ENCODE results near the gene ZNF783. TPM values are rescaled to one million over a fixed set of nuclear protein-coding genes. Genes with fewer than 3 reads are reported as not detected.

Gene ZNF783
- total RNA-seq, 4 donors from 2014 or later: 9.1 to 30.3 (median 11.9) TPM

DNA sequence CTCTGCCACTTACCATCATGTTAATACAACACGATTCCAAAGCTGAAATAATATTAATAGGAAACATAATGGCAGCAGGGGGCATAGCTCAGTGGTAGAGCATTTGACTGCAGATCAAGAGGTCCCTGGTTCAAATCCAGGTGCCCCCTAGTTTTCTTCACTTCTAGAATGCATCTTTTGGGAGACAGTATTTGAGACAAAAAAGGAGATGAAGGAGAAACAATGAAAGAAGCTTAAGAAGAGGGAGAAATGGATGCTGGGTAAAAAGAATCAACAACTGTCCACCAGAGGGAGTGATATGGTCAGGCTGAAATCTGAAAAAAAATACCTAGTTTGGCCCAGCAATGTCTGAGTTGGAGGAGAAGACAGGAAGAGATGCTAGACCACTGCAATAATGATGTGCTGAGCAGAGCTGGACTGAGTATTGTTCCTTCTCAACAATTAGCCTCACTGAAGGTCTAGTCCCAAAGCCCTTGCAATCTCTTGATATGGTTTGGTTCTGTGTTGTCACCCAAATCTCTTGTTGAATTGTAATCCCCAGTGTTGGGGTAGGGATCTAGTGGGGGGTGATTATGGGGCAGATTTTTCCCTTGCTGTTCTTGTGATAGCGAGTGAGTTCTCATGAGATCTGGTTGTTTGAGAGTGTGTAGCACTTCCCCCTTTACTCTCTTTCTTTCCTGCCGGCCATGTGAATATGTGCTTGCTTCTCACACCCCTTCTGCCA is 48.3 kb downstream of the ZNF783 start:
- TF ChIP-seq, protein P1, sequence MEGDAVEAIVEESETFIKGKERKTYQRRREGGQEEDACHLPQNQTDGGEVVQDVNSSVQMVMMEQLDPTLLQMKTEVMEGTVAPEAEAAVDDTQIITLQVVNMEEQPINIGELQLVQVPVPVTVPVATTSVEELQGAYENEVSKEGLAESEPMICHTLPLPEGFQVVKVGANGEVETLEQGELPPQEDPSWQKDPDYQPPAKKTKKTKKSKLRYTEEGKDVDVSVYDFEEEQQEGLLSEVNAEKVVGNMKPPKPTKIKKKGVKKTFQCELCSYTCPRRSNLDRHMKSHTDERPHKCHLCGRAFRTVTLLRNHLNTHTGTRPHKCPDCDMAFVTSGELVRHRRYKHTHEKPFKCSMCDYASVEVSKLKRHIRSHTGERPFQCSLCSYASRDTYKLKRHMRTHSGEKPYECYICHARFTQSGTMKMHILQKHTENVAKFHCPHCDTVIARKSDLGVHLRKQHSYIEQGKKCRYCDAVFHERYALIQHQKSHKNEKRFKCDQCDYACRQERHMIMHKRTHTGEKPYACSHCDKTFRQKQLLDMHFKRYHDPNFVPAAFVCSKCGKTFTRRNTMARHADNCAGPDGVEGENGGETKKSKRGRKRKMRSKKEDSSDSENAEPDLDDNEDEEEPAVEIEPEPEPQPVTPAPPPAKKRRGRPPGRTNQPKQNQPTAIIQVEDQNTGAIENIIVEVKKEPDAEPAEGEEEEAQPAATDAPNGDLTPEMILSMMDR (IDR thresholded peaks at IDR 0.05; ENCODE audit: low read depth): no peak

DNA sequence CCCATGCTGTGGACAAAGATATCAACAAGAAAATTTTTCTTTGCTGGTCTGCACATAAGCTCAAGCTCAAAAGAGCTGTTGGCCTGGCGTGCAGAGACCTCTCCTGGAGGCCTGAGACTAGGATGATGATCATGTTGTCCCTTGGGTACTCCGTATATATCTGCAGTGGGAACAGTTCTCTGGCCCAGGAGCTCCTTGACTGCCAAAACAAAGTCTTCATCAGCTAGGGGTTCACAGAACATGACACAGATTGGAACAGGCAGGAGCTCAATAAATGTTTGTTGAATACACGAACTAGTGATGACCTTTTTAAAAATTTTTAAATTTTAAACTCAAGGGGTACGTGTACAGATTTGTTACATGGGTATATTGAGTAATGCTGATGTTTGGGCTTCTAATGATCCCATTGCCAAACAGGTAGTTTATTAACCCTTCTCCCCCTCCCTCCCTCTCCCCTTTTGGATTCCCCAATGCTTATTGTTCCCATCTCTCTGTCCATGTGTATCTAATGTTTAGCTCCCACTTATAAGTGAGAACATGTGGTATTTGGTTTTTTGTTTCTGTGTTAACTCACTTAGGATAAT is 49.1 kb downstream of the ZNF783 start:
- TF ChIP-seq, protein P1 (IDR thresholded peaks at IDR 0.05; ENCODE audit: low read depth): no peak

DNA sequence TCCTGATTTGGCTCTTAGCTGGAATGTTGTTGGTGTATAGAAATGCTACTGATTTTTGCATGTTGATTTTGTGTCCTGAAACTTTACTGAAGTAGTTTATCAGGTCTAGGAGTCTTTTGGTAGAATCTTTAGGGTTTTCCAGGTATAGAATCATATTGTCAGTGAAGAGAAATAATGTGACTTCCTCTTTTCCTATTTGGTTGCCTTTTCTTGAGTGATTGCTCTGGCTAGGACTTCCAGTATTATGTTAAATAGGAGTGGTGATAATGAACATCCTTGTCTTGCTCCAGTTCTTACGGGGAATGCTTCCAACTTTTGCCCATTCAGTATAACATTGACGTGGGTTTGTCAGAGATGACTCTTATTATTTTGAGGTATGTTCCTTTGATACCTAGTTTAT is 52.0 kb downstream of the ZNF783 start:
- TF ChIP-seq, protein P1 (IDR thresholded peaks at IDR 0.05; ENCODE audit: low read depth): no peak

DNA sequence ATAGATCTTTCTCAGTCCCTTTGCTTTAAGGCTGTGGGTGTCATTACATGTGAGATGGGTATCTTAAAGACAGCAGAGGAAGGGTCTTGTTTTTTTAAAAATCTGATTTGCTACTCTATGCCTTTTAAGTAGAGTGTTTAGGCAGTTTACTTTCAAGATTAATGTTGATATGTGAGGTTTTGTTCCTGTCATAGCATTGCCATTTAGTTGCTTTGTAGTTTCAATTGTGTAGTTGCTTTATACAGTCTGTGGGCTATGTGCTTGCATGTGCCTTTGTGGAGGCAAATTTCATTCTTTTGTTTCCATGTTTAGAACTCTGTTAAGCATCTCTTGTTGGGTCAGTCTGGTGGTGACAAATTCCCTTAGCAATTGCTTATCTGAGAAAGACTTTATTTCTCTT is 54.6 kb downstream of the ZNF783 start:
- TF ChIP-seq, protein P1 (IDR thresholded peaks at IDR 0.05; ENCODE audit: low read depth): no peak

DNA sequence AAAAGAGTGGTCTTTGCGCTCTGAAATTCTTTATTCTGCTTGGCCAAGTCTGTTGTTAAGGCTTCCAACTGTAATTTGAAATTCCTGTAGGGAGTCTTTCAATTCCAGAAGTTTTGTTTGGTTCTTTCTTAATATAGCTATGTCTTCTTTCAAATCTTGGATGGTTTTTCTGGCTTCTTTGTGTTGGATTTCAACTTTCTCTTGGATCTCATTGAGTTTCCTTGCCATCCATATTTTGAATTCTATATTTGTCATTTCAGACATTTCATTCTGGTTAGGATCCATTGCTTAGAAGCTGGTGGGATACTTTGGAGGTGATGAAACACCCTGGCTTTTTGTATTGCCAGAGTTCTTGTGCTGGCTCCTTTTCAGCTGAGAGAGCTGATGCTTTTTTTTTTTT is 55.5 kb downstream of the ZNF783 start:
- TF ChIP-seq, protein P1 (IDR thresholded peaks at IDR 0.05; ENCODE audit: low read depth): no peak

DNA sequence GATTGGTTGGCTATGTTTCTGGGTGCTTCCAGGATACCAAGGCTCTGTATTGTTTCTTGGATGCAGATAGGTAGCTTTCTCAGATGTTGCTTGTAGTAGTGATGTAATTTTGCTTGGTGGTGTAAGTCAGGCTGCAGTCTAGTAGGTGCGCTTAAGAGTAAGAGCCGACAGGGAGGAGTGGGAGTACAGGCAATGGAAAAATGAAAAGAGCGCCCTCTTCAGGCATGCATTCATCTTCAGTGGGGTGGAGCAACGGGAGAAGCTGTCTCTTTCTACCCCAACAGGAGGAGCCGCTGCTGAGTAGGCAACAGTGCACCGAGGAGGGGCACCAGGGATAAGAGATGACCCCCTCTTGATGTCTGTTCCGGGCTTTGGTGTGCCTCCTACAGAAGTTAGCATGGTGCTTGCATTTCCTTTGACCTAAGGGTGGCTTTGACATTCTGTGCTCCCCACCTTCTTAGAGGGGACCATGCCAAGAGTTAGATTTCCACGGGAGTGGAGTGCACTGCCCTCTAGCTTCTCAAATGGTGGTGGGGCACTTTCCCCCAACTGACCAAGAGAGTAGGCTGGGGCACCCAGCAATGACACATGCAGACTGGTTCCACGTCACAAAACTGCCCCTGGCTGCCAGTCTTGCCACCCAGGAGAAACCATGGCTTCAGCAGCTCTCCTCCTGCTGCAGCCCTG is 56.1 kb downstream of the ZNF783 start:
- TF ChIP-seq, protein P1 (IDR thresholded peaks at IDR 0.05; ENCODE audit: low read depth): no peak

DNA sequence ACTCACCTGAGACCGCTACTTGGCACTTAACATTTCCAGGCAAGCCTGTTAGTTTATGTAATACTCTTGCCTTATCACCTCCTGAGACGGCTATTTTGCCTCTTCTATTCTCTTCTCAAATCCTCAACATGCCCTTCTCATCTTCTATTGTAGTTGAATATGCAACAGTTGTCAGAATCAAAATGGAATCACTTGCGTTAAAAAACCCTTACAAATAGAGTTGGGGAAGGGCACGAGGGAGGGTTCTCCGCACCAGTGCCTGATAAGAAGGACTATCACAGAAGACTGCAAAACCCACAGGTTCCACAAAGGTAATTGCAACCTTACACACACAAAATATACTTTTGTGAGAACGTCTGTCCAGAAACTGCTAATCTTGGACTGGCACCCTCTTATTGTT is 57.4 kb downstream of the ZNF783 start:
- TF ChIP-seq, protein P1 (IDR thresholded peaks at IDR 0.05; ENCODE audit: low read depth): no peak

Measured in subcutaneous adipose tissue (tissue), 4 donors.